GM12878 (cell line): ENCODE measurements around the gene PIPOX. TPM values are rescaled to one million over a fixed set of nuclear protein-coding genes. Genes with fewer than 3 reads are reported as not detected.

Experiments used
- ATAC-seq: fragments of 200-7000 bp; cut with Tn5 transposase; 3 replicates; pipeline ENCODE4 v1.9.1; 2020; ENCODE audit warnings: mild to moderate bottlenecking, moderate library complexity
- BruUV-seq: library from RNA; stranded (reverse); fragments of 400-500 nt; replicated peaks from 2 replicates; lab custom pipeline; 2021; lab: Mats Ljungman, UMichigan
- CTCF ChIA-PET: fragments of 300-600 bp; sonication (Branson Sonifier 250); formaldehyde crosslinking; extraction: SDS; loops from one replicate; lab custom pipeline; 2021; ENCODE audit warnings: inconsistent platforms; lab: Yijun Ruan, JAX
- POLR2A ChIA-PET: fragments of 350-600 bp; formaldehyde crosslinking; extraction: SDS; loops from one replicate; lab custom pipeline; 2021; ENCODE audit warnings: inconsistent platforms; lab: Charles Lee
- RAD21 ChIA-PET: fragments of 300-600 bp; sonication (Branson Sonifier 250); formaldehyde crosslinking; loops from one replicate; lab custom pipeline; 2023; ENCODE audit warnings: antibody characterized with exemption; ENCODE audit not compliant: unreplicated experiment; lab: Charles Lee
- SMC1A ChIA-PET: fragments of 300-600 bp; sonication (Branson Sonifier 250); formaldehyde crosslinking; loops from one replicate; lab custom pipeline; 2023; ENCODE audit not compliant: unreplicated experiment, uncharacterized antibody; lab: Charles Lee
- DNase-seq: peaks from one replicate; pipeline ENCODE4 v3.0.0-alpha.2; 2011; ENCODE audit warnings: low read depth, low spot score
- FAIRE-seq: peaks from 3 replicates; lab custom pipeline; 2011; peaks lifted over from hg19 to GRCh38; lab: Jason Lieb, UNC
- H2AFZ ChIP-seq: 2 replicates; pipeline ENCODE4 v1.6.0; 2011; ENCODE audit warnings: low read depth, low read length, control low read depth; ENCODE audit not compliant: control insufficient read depth
- H3K27ac ChIP-seq: 2 replicates; pipeline ENCODE4 v1.5.1; 2011; ENCODE audit warnings: control low read depth; ENCODE audit not compliant: control insufficient read depth, insufficient read depth
- H3K27me3 ChIP-seq, 2 experiments: replicated peaks in 1 of 2; 2 replicates each; pipeline versions ENCODE4 v1.6.0 to v1.6.1; 2011; ENCODE audit warnings: low read length in 1 of 2; ENCODE audit not compliant: control insufficient read depth in 2 of 2, insufficient read depth in 2 of 2
- H3K36me3 ChIP-seq, 2 experiments: 2 replicates each; pipeline ENCODE4 v1.5.1; 2011; ENCODE audit warnings: low read length in 1 of 2; ENCODE audit not compliant: control insufficient read depth in 2 of 2, insufficient read depth in 2 of 2
- H3K4me1 ChIP-seq: 2 replicates; pipeline ENCODE4 v1.6.1; 2011; ENCODE audit warnings: mild to moderate bottlenecking, low read length, moderate library complexity, mixed read lengths; ENCODE audit not compliant: control insufficient read depth, insufficient read depth
- H3K4me2 ChIP-seq: 2 replicates; pipeline ENCODE4 v1.6.0; 2011; ENCODE audit warnings: control low read depth; ENCODE audit not compliant: control insufficient read depth, insufficient read depth
- H3K4me3 ChIP-seq: fragments of 200-600 bp; sonication (generic); 2 replicates; pipeline ENCODE4 v1.5.1; 2016
- H3K79me2 ChIP-seq: 2 replicates; pipeline ENCODE4 v1.6.0; 2011; ENCODE audit warnings: low read length; ENCODE audit not compliant: control insufficient read depth, insufficient read depth
- H3K9ac ChIP-seq: 2 replicates; pipeline ENCODE4 v1.8.0; 2011; ENCODE audit warnings: low read length, control low read depth, mixed read lengths; ENCODE audit not compliant: control insufficient read depth, insufficient read depth
- H3K9me3 ChIP-seq: replicated peaks from 3 replicates; pipeline ENCODE4 v1.5.1; 2011; ENCODE audit warnings: mild to moderate bottlenecking, low read length; ENCODE audit not compliant: control insufficient read depth, insufficient read depth
- H4K20me1 ChIP-seq: 2 replicates; pipeline ENCODE4 v1.6.0; 2011; ENCODE audit not compliant: control insufficient read depth, insufficient read depth
- CHD2 ChIP-seq: IDR thresholded peaks from 2 replicates; pipeline ENCODE4 v1.6.1; 2011; ENCODE audit warnings: low read depth, low read length, improper control_type of control experiment, borderline replicate concordance
- MEF2B ChIP-seq: fragments of 450-650 bp; IDR thresholded peaks from 2 replicates; pipeline ENCODE4 v1.6.1; 2018; ENCODE audit warnings: mild to moderate bottlenecking, moderate library complexity; ENCODE audit not compliant: partially characterized antibody, poor library complexity, severe bottlenecking
- STAT3 ChIP-seq: IDR thresholded peaks from 2 replicates; pipeline ENCODE4 v1.6.1; 2011; ENCODE audit warnings: low read depth, low read length, improper control_type of control experiment
- ZBTB4 ChIP-seq: fragments of 450-650 bp; formaldehyde crosslinking; IDR thresholded peaks from 2 replicates; pipeline ENCODE4 v1.4.0; 2022; ENCODE audit warnings: mild to moderate bottlenecking, moderate library complexity
- ZNF217 ChIP-seq: fragments of 450-650 bp; IDR thresholded peaks from 2 replicates; pipeline ENCODE4 v1.6.1; 2017; ENCODE audit warnings: antibody characterized with exemption, mild to moderate bottlenecking
- WGBS: methylation state at CpG from one replicate; pipeline ENCODE4 v1.1.6; 2016; ENCODE audit warnings: low lambda C conversion rate; ENCODE audit not compliant: insufficient replicate concordance, insufficient coverage; ENCODE audit errors: missing lambda C conversion rate; 5-methylcytosine and 5-hydroxymethylcytosine counted together
- in situ Hi-C: fragments of 300-500 bp; cut with MboI; formaldehyde crosslinking; loops from 9 replicates; pipeline ENCODE4 v1.14.3; 2018; ENCODE audit warnings: mixed read lengths
- intact Hi-C: fragments of 100-400 bp; cut with micrococcal nuclease; formaldehyde crosslinking; loops from one replicate; pipeline ENCODE4 v1.14.2; 2022; ENCODE audit not compliant: unreplicated experiment
- polyA plus RNA-seq, 11 experiments: library from polyadenylated mRNA; depleted of rRNA in 4 of 11; unstranded in 6 of 11; stranded (reverse) in 5 of 11; fragments of >200 nt; fragmentation: Nextera tagmentation in 4 of 11; fragmentation: Illumina TruSeq in 1 of 11; extraction: Ambion mirVana in 4 of 11; extraction: Trizol in 1 of 11; gene quantifications; 1 replicate in 1 of 11; 2 replicates in 10 of 11; pipeline versions ENCODE4 v1.2.1 to v1.2.3, GENCODE V29; 2011 to 2016; ENCODE audit warnings: inconsistent platforms in 2 of 11, missing spikeins in 2 of 11, low read depth in 1 of 11
- total RNA-seq, 4 experiments: library from RNA; depleted of rRNA in 3 of 4; stranded (reverse); fragments of >200 nt in 3 of 4; fragmentation: Illumina TruSeq in 1 of 4; extraction: Trizol in 1 of 4; gene quantifications; 2 replicates each; pipeline versions ENCODE4 v1.2.1 to v1.2.3, GENCODE V29; 2013 to 2021

The PIPOX gene
- total and polyA plus RNA-seq, 10 of the 15 experiments (the other 5 are each of a cell fraction or from before 2014, with no cell fraction given) = 0.22 to 1.4 (median 0.56) TPM; not detected in 1

DNA sequence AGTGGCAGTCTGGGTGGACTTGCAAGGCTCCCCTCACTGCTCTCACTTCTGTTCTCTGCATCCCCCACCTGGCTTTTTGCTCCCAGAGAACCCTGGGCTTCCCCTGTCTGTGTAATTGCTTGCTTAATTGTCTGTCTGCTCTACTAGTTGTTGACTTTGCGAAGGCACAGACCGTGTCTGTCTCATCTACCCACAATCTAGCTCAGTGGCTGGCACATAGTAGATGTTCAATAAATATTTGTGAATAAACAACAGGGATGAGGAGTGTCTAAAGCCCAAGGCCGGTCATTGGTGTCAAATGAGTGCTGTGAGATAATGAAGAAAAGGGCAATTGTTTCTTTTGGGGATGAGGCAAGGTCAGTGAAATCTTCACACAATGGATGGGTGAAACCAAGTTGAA is 34.4 kb upstream of the PIPOX start:
- Histone ChIP-seq H2AFZ (no peak overlapping the region), H3K9ac (no peak overlapping the region), H3K27ac (no peak overlapping the region), H3K36me3 (no peaks in the 10 kb centered on the region), H3K27me3 (peaks cover 4 to 13% of the 10 kb centered on the region in 2 experiments), H3K9me3 (no peaks in the 10 kb centered on the region), H3K4me3 (no peak overlapping the region), H4K20me1 (no peaks in the 10 kb centered on the region), H3K4me2 (no peak overlapping the region), H3K79me2 (no peaks in the 10 kb centered on the region), H3K4me1 (no peaks in the 10 kb centered on the region)
- no TSS peak for BruUV-seq
- DNase-seq (no peak), FAIRE-seq (no peak), ATAC-seq (no peak)
- intact Hi-C loops = no loop called here
- WGBS = 0% methylated on average over 3 of the region's 3 CpGs
- ChIA-PET POLR2A (interaction anchor here (1.0 kb wide), 1 partner anchor 11 kb away, joined by 3 read pairs; no protein-coding TSS in a partner anchor), CTCF (interaction anchor here (0.8 to 2.8 kb wide), 2 partner anchors 43 to 103 kb away, joined by 3 to 7 read pairs; no protein-coding TSS in a partner anchor), RAD21 (no interaction called here), SMC1A (interaction anchor here (0.6 to 1.3 kb wide), 2 partner anchors 11 to 79 kb away, joined by 3 to 4 read pairs; no protein-coding TSS in a partner anchor)
- TF ChIP-seq MEF2B (no peak), CHD2 (no peak), STAT3 (no peak), ZBTB4 (no peak), ZNF217 (no peak)
- in situ Hi-C loops = no loop called here
